A673 (cell line): ENCODE results near the gene GNRH2. TPM values are rescaled to one million over a fixed set of nuclear protein-coding genes. Genes with fewer than 3 reads are reported as not detected.
"Not testable (repeated sequence)": the region's sequence is repeated elsewhere in the genome, so short reads cannot be mapped to it uniquely, and the experiment has no call there.

Source experiments
- BruUV-seq: library from RNA; stranded (reverse); fragments of 400-500 nt; replicated peaks from 2 replicates; lab custom pipeline; 2021; lab: Mats Ljungman, UMichigan
- CTCF ChIA-PET: fragments of 300-600 bp; sonication (Branson Sonifier 250); formaldehyde crosslinking; loops from one replicate; lab custom pipeline; 2022; ENCODE audit warnings: antibody characterized with exemption; lab: Charles Lee
- POLR2A ChIA-PET: fragments of 300-600 bp; sonication (Branson Sonifier 250); formaldehyde crosslinking; loops from one replicate; lab custom pipeline; 2022; ENCODE audit warnings: antibody characterized with exemption; ENCODE audit not compliant: low non-redundant PET; lab: Charles Lee
- DNase-seq: peaks from one replicate; pipeline ENCODE4 v3.0.0-alpha.2; 2015; ENCODE audit warnings: low spot score
- H3K27ac ChIP-seq: fragments of 200-600 bp; sonication (generic); 2 replicates; pipeline ENCODE4 v1.5.1; 2016; ENCODE audit warnings: mixed run types, low read depth, mild to moderate bottlenecking, mixed read lengths, antibody characterized with exemption, low read length; ENCODE audit not compliant: poor library complexity, severe bottlenecking
- H3K27me3 ChIP-seq: fragments of 200-600 bp; sonication (generic); replicated peaks from 2 replicates; pipeline ENCODE4 v1.6.1; 2017; ENCODE audit warnings: mixed run types, low read depth, mild to moderate bottlenecking, mixed read lengths, antibody characterized with exemption, low read length; ENCODE audit not compliant: insufficient read depth, poor library complexity
- H3K36me3 ChIP-seq: fragments of 200-600 bp; sonication (generic); 2 replicates; pipeline ENCODE4 v1.6.1; 2016; ENCODE audit warnings: mixed run types, mild to moderate bottlenecking, mixed read lengths, antibody characterized with exemption, low read length; ENCODE audit not compliant: insufficient read depth, poor library complexity, severe bottlenecking
- H3K4me1 ChIP-seq: fragments of 200-600 bp; sonication (generic); 2 replicates; pipeline ENCODE4 v1.6.1; 2017; ENCODE audit warnings: mixed run types, mild to moderate bottlenecking, mixed read lengths, antibody characterized with exemption, low read length; ENCODE audit not compliant: insufficient read depth, poor library complexity, severe bottlenecking
- H3K4me3 ChIP-seq: fragments of 200-600 bp; sonication (generic); 2 replicates; pipeline ENCODE4 v1.5.1; 2016; ENCODE audit warnings: low read depth, mixed run types, mild to moderate bottlenecking, mixed read lengths, low read length; ENCODE audit not compliant: poor library complexity, severe bottlenecking
- H3K9me3 ChIP-seq: fragments of 200-600 bp; sonication (generic); 2 replicates; pipeline ENCODE4 v1.6.1; 2016; ENCODE audit warnings: mixed run types, low read depth, mild to moderate bottlenecking, mixed read lengths, antibody characterized with exemption, low read length; ENCODE audit not compliant: poor library complexity, severe bottlenecking
- CTCF ChIP-seq: fragments of 300-800, 200-600 bp; sonication (generic); conservative IDR thresholded peaks from 2 replicates; pipeline ENCODE4 v1.5.1; 2017; ENCODE audit warnings: low read depth, mild to moderate bottlenecking, antibody characterized with exemption, low read length, moderate library complexity, mixed read lengths
- EZH2 ChIP-seq: fragments of 200-600 bp; sonication (generic); IDR thresholded peaks from 2 replicates; pipeline ENCODE4 v1.6.1; 2017; ENCODE audit warnings: borderline replicate concordance, low read depth, mild to moderate bottlenecking, mixed read lengths, antibody characterized with exemption, low read length; ENCODE audit not compliant: poor library complexity, severe bottlenecking
- intact Hi-C: fragments of 100-400 bp; cut with micrococcal nuclease; formaldehyde crosslinking; loops from one replicate; pipeline ENCODE4 v1.10.0; 2022; ENCODE audit not compliant: unreplicated experiment
- total RNA-seq: library from RNA; stranded (reverse); gene quantifications from 2 replicates; pipeline ENCODE4 v1.2.3, GENCODE V29; 2021

Gene GNRH2
- total RNA-seq, 1 experiment from 2014 or later, result 1.5 TPM

- POLR2A ChIA-PET, result no interaction called here
- H3K27ac ChIP-seq, result no peak overlapping the region
- no peaks in the 10 kb centered on the region for H3K4me1 ChIP-seq
- CTCF ChIA-PET, result interaction anchor here (1.1 kb wide), 1 partner anchor 21 kb away, joined by 3 read pairs; no protein-coding TSS in a partner anchor
- no peak overlapping the region for H3K4me3 ChIP-seq
- H3K9me3 ChIP-seq, result no peaks in the 10 kb centered on the region
- no peak for DNase-seq
- BruUV-seq, result no TSS peak
- H3K27me3 ChIP-seq, result peaks cover 18% of the 10 kb centered on the region
- no peaks in the 10 kb centered on the region for H3K36me3 ChIP-seq
- TF ChIP-seq EZH2 (no peak), CTCF (no peak)
- intact Hi-C loops, result no loop called here
Observed at GRCh38 chr20:3074812-3075211, 31.4 kb downstream of the GNRH2 start.

GRCh38 chr20:3075315-3075714 lies 31.9 kb downstream of the GNRH2 start:
- intact Hi-C loops, H3K27ac ChIP-seq, H3K4me3 ChIP-seq, DNase-seq, BruUV-seq, H3K36me3 ChIP-seq, H3K4me1 ChIP-seq, H3K9me3 ChIP-seq, POLR2A ChIA-PET: not testable (repeated sequence)
- CTCF ChIA-PET, result interaction anchor here (1.1 kb wide), 1 partner anchor 22 kb away, joined by 3 read pairs; no protein-coding TSS in a partner anchor
- peaks cover 18% of the 10 kb centered on the region for H3K27me3 ChIP-seq

- Histone ChIP-seq H3K9me3 (no peaks in the 10 kb centered on the region), H3K4me3 (no peak overlapping the region), H3K36me3 (no peaks in the 10 kb centered on the region), H3K27ac (no peak overlapping the region), H3K4me1 (no peaks in the 10 kb centered on the region), H3K27me3 (peaks cover 32% of the 10 kb centered on the region)
- DNase-seq, result no peak
- ChIA-PET POLR2A (no interaction called here), CTCF (interaction anchor here (0.9 kb wide), 1 partner anchor 24 kb away, joined by 4 read pairs; no protein-coding TSS in a partner anchor)
- intact Hi-C loops, result no loop called here
- no TSS peak for BruUV-seq
- TF ChIP-seq EZH2, result no peak
- TF ChIP-seq CTCF, result no peak
Observed at GRCh38 chr20:3077618-3078134, 34.3 kb downstream of the GNRH2 start.

- intact Hi-C loops, result no loop called here
- POLR2A ChIA-PET, result no interaction called here
- H3K4me3 ChIP-seq, result no peak overlapping the region
- no peaks in the 10 kb centered on the region for H3K9me3 ChIP-seq
- no peak overlapping the region for H3K27ac ChIP-seq
- H3K36me3 ChIP-seq, result no peaks in the 10 kb centered on the region
- CTCF ChIA-PET, result no interaction called here
- no peaks in the 10 kb centered on the region for H3K4me1 ChIP-seq
- no TSS peak for BruUV-seq
- DNase-seq, result no peak
- H3K27me3 ChIP-seq, result peaks cover 45% of the 10 kb centered on the region
- TF ChIP-seq CTCF (no peak), EZH2 (no peak)
Observed at GRCh38 chr20:3080939-3081388, 37.5 kb downstream of the GNRH2 start.
